Activated T-helper 9 cell treated with anti-CD3 and anti-CD28 coated beads, Interleukin-2, amount 50 U/mL, for 16 hours (primary cell): ENCODE measurements around the gene MMP15.

Experiments used
- DNase-seq: peaks from one replicate; pipeline ENCODE4 v3.0.0-alpha.2; 2020; ENCODE audit warnings: low read depth

The MMP15 gene

GRCh38 chr16:58035356-58036170 lies 10.0 kb downstream of the MMP15 start:
- DNase-seq = no peak

GRCh38 chr16:58036943-58037342 lies 11.4 kb downstream of the MMP15 start:
- DNase-seq = no peak

GRCh38 chr16:58037365-58038057 lies 12.0 kb downstream of the MMP15 start:
- no peak for DNase-seq

- DNase-seq = no peak
These were observed 12.7 kb downstream of the MMP15 start for GRCh38 chr16:58038219-58038641.

GRCh38 chr16:58039829-58040495 lies 14.4 kb downstream of the MMP15 start:
- no peak for DNase-seq

GRCh38 chr16:58040496-58040846 lies 14.9 kb downstream of the MMP15 start:
- no peak for DNase-seq

GRCh38 chr16:58040945-58041627 lies 15.5 kb downstream of the MMP15 start:
- DNase-seq = no peak

GRCh38 chr16:58041628-58041955 lies 16.0 kb downstream of the MMP15 start:
- no peak for DNase-seq

- DNase-seq = no peak
These were observed 16.7 kb downstream of the MMP15 start for GRCh38 chr16:58042001-58042885.

GRCh38 chr16:58042886-58043515 lies 17.4 kb downstream of the MMP15 start:
- DNase-seq = no peak

- DNase-seq = no peak
These were observed 18.1 kb downstream of the MMP15 start for GRCh38 chr16:58043571-58044155.

- no peak for DNase-seq
These were observed 18.9 kb downstream of the MMP15 start for GRCh38 chr16:58044266-58045019.

GRCh38 chr16:58045096-58045495 lies 19.5 kb downstream of the MMP15 start:
- DNase-seq = no peak

- DNase-seq = no peak
These were observed 20.7 kb downstream of the MMP15 start for GRCh38 chr16:58046054-58046881.

GRCh38 chr16:58046936-58047335 lies 21.4 kb downstream of the MMP15 start:
- DNase-seq = no peak

- no peak for DNase-seq
These were observed 22.2 kb downstream of the MMP15 start for GRCh38 chr16:58047557-58048348.

- no peak for DNase-seq
These were observed 23.1 kb downstream of the MMP15 start for GRCh38 chr16:58048494-58049231.
